Peyer's patch (tissue), 4 donors: ENCODE measurements around the gene PPFIA3. TPM values are rescaled to one million over a fixed set of nuclear protein-coding genes. Genes with fewer than 3 reads are reported as not detected.
A peak's percentile ranks its signal among the peaks of the same experiment; 100 is the strongest.
"Not testable (repeated sequence)": the region's sequence is repeated elsewhere in the genome, so short reads cannot be mapped to it uniquely, and the experiment has no call there.

Source experiments
- DNase-seq, 3 donors: peaks; one replicate each; pipeline ENCODE4 v3.0.0-alpha.2; 2017 to 2019
- H3K27ac ChIP-seq, 4 donors: fragments of 200-600 bp; sonication (generic); one replicate each; pipeline ENCODE4 v1.5.1; 2016 to 2019
- H3K27me3 ChIP-seq, 2 donors: fragments of 200-600 bp; sonication (generic); one replicate each; pipeline ENCODE4 v1.5.1; 2019
- H3K36me3 ChIP-seq, 3 donors: fragments of 200-600 bp; sonication (generic); one replicate each; pipeline ENCODE4 v1.5.1; 2016 to 2019
- H3K4me1 ChIP-seq, 4 donors: fragments of 200-600 bp; sonication (generic); one replicate each; pipeline ENCODE4 v1.5.1; 2016 to 2019
- H3K4me3 ChIP-seq, 4 donors: fragments of 200-600 bp; sonication (generic); 1 replicate in 3 of 4; 2 replicates in 1 of 4; pipeline ENCODE4 v1.5.1; 2016 to 2019; ENCODE audit warnings: mild to moderate bottlenecking in 1 of 4
- H3K9me3 ChIP-seq, 4 donors: fragments of 200-600 bp; sonication (generic); one replicate each; pipeline ENCODE4 v1.5.1; 2016 to 2019; ENCODE audit warnings: mild to moderate bottlenecking in 1 of 4
- CTCF ChIP-seq, 6 experiments: fragments of 450-650 bp in 4 of 6; fragments of 200-600 bp in 2 of 6; sonication (generic) in 1 of 6; IDR thresholded peaks; one replicate each; pipeline ENCODE4 v1.5.1; 2017 to 2019; ENCODE audit warnings: antibody characterized with exemption in 6 of 6, mild to moderate bottlenecking in 3 of 6, moderate library complexity in 1 of 6
- POLR2A ChIP-seq, 2 donors: fragments of 450-650 bp; IDR thresholded peaks; one replicate each; pipeline ENCODE4 v1.5.1; 2017; ENCODE audit warnings: antibody characterized with exemption in 2 of 2, mild to moderate bottlenecking in 2 of 2, moderate library complexity in 2 of 2
- total RNA-seq, 4 donors: library from RNA; depleted of rRNA; stranded (reverse); fragments of >200 nt; gene quantifications; one replicate each; pipeline ENCODE4 v1.1.0, GENCODE V29; 2016

Gene PPFIA3
- total RNA-seq, 4 donors from 2014 or later: 12.7 to 24.8 (median 16.4) TPM

- Histone ChIP-seq H3K27ac (no peak overlapping the region), H3K4me3 (no peak overlapping the region), H3K36me3 (no peaks in the 10 kb centered on the region), H3K9me3 (no peaks in the 10 kb centered on the region), H3K27me3 (no peaks in the 10 kb centered on the region), H3K4me1 (peaks cover 0 to 11% (median under 1%) of the 10 kb centered on the region in 4 donors)
- no peak for DNase-seq
- TF ChIP-seq CTCF (IDR thresholded peaks at IDR 0.05): no peak
- TF ChIP-seq POLR2A (IDR thresholded peaks at IDR 0.05): no peak
Observed at GRCh38 chr19:49140951-49141350, 21.6 kb downstream of the PPFIA3 start.

GRCh38 chr19:49141352-49141751 lies 22.0 kb downstream of the PPFIA3 start:
- no peaks in the 10 kb centered on the region for H3K27me3 ChIP-seq
- DNase-seq: no peak
- H3K4me3 ChIP-seq: no peak overlapping the region
- TF ChIP-seq POLR2A (IDR thresholded peaks at IDR 0.05) (no peak), CTCF (IDR thresholded peaks at IDR 0.05) (no peak)
- no peaks in the 10 kb centered on the region for H3K36me3 ChIP-seq
- H3K9me3 ChIP-seq: no peaks in the 10 kb centered on the region
- H3K27ac ChIP-seq: no peak overlapping the region
- peaks cover 0 to 15% (median under 1%) of the 10 kb centered on the region in 4 donors for H3K4me1 ChIP-seq

- DNase-seq: peak; percentile 63 to 90 (median 88)
- H3K36me3 ChIP-seq: no peaks in the 10 kb centered on the region
- peak overlapping the region in 3 of 4 donors; percentile 31 to 53 (median 50) for H3K4me3 ChIP-seq
- no peaks in the 10 kb centered on the region for H3K27me3 ChIP-seq
- H3K4me1 ChIP-seq: peaks cover 0 to 15% (median under 1%) of the 10 kb centered on the region in 4 donors
- TF ChIP-seq POLR2A (IDR thresholded peaks at IDR 0.05): no peak
- no peak for TF ChIP-seq CTCF (IDR thresholded peaks at IDR 0.05)
- no peaks in the 10 kb centered on the region for H3K9me3 ChIP-seq
- H3K27ac ChIP-seq: no peak overlapping the region
Observed at GRCh38 chr19:49142866-49143335, 23.6 kb downstream of the PPFIA3 start.

GRCh38 chr19:49145573-49146407 lies 26.4 kb downstream of the PPFIA3 start:
- H3K9me3 ChIP-seq: peaks cover 0 to 6% (median 0%) of the 10 kb centered on the region in 4 donors
- H3K4me1 ChIP-seq: peaks cover 0 to 30% (median 18%) of the 10 kb centered on the region in 4 donors
- TF ChIP-seq CTCF (IDR thresholded peaks at IDR 0.05): peak; percentile 51 to 86 (median 82)
- no peak for TF ChIP-seq POLR2A (IDR thresholded peaks at IDR 0.05)
- no peak overlapping the region for H3K27ac ChIP-seq
- DNase-seq: peak; percentile 73 to 89 (median 88)
- no peaks in the 10 kb centered on the region for H3K36me3 ChIP-seq
- peak overlapping the region in 1 of 4 donors; percentile 29 for H3K4me3 ChIP-seq
- no peaks in the 10 kb centered on the region for H3K27me3 ChIP-seq

- not testable (repeated sequence) for H3K4me3 ChIP-seq, H3K27me3 ChIP-seq, DNase-seq, H3K36me3 ChIP-seq, H3K27ac ChIP-seq, H3K9me3 ChIP-seq
- H3K4me1 ChIP-seq: peaks cover 3 to 36% (median 19%) of the 10 kb centered on the region in 4 donors
Observed at GRCh38 chr19:49146408-49146770, 27.0 kb downstream of the PPFIA3 start.

- peaks cover 0 to 12% (median 0%) of the 10 kb centered on the region in 4 donors for H3K9me3 ChIP-seq
- peaks cover 4 to 35% (median 21%) of the 10 kb centered on the region in 4 donors for H3K4me1 ChIP-seq
- no peaks in the 10 kb centered on the region for H3K36me3 ChIP-seq
- TF ChIP-seq CTCF (IDR thresholded peaks at IDR 0.05) (no peak), POLR2A (IDR thresholded peaks at IDR 0.05) (no peak)
- no peaks in the 10 kb centered on the region for H3K27me3 ChIP-seq
- peak overlapping the region in 2 of 4 donors; percentile 87 to 97 for H3K27ac ChIP-seq
- DNase-seq: no peak
- peak overlapping the region in 2 of 4 donors; percentile 63 to 73 for H3K4me3 ChIP-seq
Observed at GRCh38 chr19:49148044-49148682, 28.8 kb downstream of the PPFIA3 start.
